Esophagus mucosa (tissue), 1 donor: ENCODE measurements around the gene CDK5. TPM values are rescaled to one million over a fixed set of nuclear protein-coding genes. Genes with fewer than 3 reads are reported as not detected.
"Not testable (repeated sequence)": the region's sequence is repeated elsewhere in the genome, so short reads cannot be mapped to it uniquely, and the experiment has no call there.

Experiments
- ATAC-seq: fragments of 200-7000 bp; cut with Tn5 transposase; one replicate; pipeline ENCODE4 v1.9.1; 2020
- total RNA-seq: library from RNA; stranded (reverse); gene quantifications from one replicate; pipeline ENCODE4 v1.2.4, GENCODE V29; 2023
- donor health status: DM: yes; HTN: yes; CAD: no.

The CDK5 gene
- total RNA-seq, 1 donor from 2014 or later: 11.4 TPM

GRCh38 chr7:151013733-151014497 is 43.8 kb downstream of the CDK5 start:
- ATAC-seq: peak; percentile 9

- no peak for ATAC-seq
Measured at GRCh38 chr7:151013356-151013732, 44.4 kb downstream of the CDK5 start.

GRCh38 chr7:151012911-151013347 is 44.8 kb downstream of the CDK5 start:
- ATAC-seq: no peak

GRCh38 chr7:151012031-151012692 is 45.5 kb downstream of the CDK5 start:
- ATAC-seq: peak; percentile 22

DNA sequence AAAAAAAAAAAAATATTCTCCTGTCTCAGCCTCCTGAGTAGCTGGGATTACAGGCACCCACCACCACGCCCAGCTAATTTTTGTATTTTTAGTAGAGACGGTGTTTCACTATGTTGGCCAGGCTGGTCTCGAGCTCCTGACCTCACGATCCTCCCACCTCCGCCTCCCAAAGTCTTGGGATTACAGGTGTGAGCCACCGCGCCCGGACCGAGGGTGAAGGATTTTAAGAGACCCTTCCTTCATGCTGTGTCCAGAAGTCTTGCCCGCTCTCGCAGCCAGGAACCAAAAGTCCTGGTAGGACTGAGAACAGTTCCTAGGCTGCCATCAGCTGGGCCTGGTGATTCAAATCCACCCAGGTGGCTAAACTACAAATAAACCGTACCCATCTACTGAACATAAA is 46.1 kb downstream of the CDK5 start:
- not testable (repeated sequence) for ATAC-seq

- no peak for ATAC-seq
Measured at GRCh38 chr7:151011097-151011409, 46.6 kb downstream of the CDK5 start.

DNA sequence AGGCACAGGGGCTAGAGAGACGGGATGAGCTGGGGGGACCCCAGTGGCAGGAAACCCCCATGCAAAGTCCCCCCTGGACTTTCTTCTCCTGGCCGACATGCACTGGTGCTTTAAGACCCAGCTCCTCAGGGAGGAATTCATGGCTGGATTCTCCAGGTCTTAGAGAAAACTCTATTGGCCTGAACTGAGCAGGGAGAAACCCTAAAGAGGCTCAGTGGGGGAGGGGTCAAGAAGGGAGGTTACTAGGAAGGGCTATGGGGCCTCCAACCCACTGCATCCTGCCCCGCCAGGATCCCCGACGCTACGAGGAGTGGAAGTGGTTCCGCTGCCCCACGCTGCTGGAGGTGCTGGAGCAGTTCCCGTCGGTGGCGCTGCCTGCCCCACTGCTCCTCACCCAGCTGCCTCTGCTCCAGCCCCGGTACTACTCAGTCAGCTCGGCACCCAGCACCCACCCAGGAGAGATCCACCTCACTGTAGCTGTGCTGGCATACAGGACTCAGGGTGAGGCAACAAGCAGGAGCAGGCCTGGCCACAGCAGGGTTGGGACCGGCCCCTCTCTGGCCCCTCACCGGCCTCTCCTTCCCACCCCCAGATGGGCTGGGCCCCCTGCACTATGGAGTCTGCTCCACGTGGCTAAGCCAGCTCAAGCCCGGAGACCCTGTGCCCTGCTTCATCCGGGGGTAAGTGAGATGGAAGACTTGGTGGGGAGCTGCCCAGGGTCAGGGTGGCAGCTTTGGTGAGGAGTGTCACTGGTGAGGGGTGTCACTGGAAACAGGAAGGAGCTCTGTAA is 47.2 kb downstream of the CDK5 start:
- peak; percentile 50 for ATAC-seq

DNA sequence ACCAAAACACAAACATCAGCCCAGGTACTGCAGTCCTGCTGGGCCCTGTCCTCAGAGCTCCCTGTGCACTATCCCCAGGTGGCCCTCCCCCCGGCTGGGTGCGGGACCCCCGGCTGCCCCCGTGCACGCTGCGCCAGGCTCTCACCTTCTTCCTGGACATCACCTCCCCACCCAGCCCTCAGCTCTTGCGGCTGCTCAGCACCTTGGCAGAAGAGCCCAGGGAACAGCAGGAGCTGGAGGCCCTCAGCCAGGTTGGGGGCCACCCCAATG is 47.7 kb downstream of the CDK5 start:
- no peak for ATAC-seq

DNA sequence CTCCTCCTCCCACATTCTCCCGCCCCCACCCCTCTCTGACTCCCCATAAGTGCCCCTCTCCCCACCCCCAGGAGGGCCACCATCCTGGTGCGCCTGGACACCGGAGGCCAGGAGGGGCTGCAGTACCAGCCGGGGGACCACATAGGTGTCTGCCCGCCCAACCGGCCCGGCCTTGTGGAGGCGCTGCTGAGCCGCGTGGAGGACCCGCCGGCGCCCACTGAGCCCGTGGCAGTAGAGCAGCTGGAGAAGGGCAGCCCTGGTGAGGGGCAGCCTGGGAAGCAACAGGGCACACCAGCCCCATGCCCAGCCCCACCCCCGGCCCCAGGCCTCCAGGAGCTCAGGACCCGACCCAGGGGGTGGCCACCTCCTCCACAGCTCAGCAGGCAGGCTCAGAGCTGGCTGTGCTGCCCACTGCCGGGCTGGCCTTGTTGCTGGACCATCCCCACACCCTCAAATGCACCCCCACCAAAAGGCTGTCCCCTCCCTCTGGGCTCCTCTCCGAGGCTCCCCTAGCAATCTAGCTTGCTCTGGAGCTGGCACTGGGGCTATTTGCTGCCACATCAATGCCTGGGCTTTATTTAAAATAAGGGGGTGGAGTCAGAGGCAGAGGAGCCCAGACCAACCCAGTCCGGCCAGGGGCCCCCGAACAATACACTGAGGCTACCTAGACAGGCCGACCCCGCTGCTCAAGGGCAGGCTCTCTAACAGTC is 48.2 kb downstream of the CDK5 start:
- no peak for ATAC-seq

- peak; percentile 50 for ATAC-seq
Measured at GRCh38 chr7:151008511-151009323, 49.0 kb downstream of the CDK5 start.

DNA sequence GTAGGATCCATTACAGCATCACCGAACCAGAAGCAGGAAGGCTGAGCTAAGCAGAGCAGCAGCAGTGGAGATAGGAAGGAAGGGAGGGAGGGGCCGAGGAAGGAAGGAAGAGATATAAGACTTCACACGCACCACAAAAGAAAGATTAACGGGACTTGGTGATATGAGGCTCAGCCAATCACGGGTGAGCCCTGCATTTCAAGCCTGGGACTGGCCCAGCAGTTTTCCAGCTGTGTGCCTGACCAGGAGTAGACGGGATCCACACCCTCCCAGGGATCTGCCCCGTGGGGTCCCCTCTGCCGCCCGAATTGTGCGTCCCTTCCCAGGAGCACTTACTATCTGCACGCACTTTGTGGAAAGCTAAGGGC is 49.6 kb downstream of the CDK5 start:
- ATAC-seq: no peak

DNA sequence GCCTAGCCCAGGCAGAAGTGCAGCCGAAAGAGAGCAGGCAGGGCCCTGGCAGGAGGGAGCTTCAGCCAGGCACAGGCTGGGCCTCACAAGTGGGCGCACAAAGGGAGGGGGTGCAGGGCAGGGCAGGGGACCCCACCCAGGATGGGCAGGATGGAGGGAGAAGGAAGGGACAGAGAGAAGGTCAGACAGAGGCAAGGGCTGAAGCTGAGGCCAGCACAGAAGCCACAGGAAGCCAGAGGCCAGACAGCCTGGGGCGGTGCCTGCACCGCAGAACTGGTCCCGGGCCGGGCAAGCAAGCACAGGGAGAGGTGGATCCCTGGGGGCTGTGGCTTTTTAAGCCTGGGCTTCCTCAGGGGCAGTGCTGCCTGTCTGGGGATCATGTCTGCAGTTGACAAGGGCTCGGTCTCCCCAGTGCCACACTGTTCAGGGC is 50.2 kb downstream of the CDK5 start:
- no peak for ATAC-seq

GRCh38 chr7:151006590-151007300 is 51.0 kb downstream of the CDK5 start:
- no peak for ATAC-seq

DNA sequence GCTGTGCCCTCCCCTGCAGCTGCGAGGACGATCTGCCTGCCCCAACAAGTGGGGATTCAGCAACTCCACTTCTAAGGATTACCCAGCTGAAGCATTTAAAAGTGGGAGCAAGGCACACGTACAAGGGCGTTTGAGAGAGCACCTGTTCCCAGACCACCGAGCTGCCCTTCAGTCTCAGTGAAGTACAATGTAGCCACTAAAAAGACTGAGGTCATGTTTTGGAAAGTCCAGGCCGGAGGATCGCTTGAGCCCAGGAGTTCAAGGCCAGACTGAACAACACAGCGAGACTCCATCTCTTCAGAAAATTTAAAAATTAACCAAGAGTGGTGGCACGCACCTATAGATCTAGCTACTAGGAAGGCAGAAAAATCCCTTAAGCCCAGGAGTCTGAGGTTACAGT is 52.1 kb downstream of the CDK5 start:
- ATAC-seq: no peak

Other genes with a start within 250 kb of the CDK5 start
- gene AOC1, start 205.4 kb downstream of the CDK5 start, total RNA-seq: 6.3 TPM
- gene KCNH2, start 79.6 kb downstream of the CDK5 start, total RNA-seq: 0.20 TPM
- 3.1 TPM for gene NOS3, start 66.9 kb downstream of the CDK5 start, total RNA-seq
- gene ATG9B, start 33.4 kb downstream of the CDK5 start, total RNA-seq: 16.7 TPM
- 25.1 TPM for gene ABCB8, start 29.4 kb downstream of the CDK5 start, total RNA-seq
- gene ASIC3, start 9.4 kb downstream of the CDK5 start, total RNA-seq: 0.52 TPM
- 35.9 TPM for gene SLC4A2, start 1.7 kb upstream of the CDK5 start, total RNA-seq
- 55.5 TPM for gene FASTK, start 22.9 kb upstream of the CDK5 start, total RNA-seq
- 23.2 TPM for gene TMUB1, start 25.6 kb upstream of the CDK5 start, total RNA-seq
- 76.1 TPM for gene AGAP3, start 28.6 kb upstream of the CDK5 start, total RNA-seq
- gene GBX1, start 109.8 kb upstream of the CDK5 start, total RNA-seq: not detected
- gene ASB10, start 129.4 kb upstream of the CDK5 start, total RNA-seq: not detected
- not detected for gene H2BK1, start 152.6 kb upstream of the CDK5 start, total RNA-seq
- gene ABCF2, start 169.3 kb upstream of the CDK5 start, total RNA-seq: 25.7 TPM
- 10.9 TPM for gene CHPF2, start 174.6 kb upstream of the CDK5 start, total RNA-seq
- gene SMARCD3, start 190.8 kb upstream of the CDK5 start, total RNA-seq: 6.7 TPM